PC-3 (cell line): ENCODE measurements around the gene POLRMT.

Source experiments
- EZH2 ChIP-seq: fragments of 300-600 bp; sonication (generic); IDR thresholded peaks from one replicate; pipeline ENCODE4 v1.6.1; 2017; ENCODE audit warnings: antibody characterized with exemption, mild to moderate bottlenecking, low read length; ENCODE audit not compliant: unreplicated experiment
- TF ChIP-seq, protein P1 (sequence below): fragments of 300-600 bp; sonication (generic); conservative IDR thresholded peaks from 2 replicates; pipeline ENCODE4 v1.5.1; 2017; ENCODE audit warnings: antibody characterized with exemption, low read depth, mild to moderate bottlenecking, low read length

DNA sequence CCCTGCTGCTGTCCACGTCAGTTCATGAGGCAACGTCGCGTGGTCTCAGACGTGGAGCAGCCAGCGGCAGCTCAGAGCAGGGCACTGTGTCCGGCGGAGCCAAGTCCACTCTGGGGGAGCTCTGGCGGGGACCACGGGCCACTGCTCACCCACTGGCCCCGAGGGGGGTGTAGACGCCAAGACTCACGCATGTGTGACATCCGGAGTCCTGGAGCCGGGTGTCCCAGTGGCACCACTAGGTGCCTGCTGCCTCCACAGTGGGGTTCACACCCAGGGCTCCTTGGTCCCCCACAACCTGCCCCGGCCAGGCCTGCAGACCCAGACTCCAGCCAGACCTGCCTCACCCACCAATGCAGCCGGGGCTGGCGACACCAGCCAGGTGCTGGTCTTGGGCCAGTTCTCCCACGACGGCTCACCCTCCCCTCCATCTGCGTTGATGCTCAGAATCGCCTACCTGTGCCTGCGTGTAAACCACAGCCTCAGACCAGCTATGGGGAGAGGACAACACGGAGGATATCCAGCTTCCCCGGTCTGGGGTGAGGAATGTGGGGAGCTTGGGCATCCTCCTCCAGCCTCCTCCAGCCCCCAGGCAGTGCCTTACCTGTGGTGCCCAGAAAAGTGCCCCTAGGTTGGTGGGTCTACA, 49.5 kb upstream of the POLRMT start:
- TF ChIP-seq EZH2, result no peak
- TF ChIP-seq, protein P1, sequence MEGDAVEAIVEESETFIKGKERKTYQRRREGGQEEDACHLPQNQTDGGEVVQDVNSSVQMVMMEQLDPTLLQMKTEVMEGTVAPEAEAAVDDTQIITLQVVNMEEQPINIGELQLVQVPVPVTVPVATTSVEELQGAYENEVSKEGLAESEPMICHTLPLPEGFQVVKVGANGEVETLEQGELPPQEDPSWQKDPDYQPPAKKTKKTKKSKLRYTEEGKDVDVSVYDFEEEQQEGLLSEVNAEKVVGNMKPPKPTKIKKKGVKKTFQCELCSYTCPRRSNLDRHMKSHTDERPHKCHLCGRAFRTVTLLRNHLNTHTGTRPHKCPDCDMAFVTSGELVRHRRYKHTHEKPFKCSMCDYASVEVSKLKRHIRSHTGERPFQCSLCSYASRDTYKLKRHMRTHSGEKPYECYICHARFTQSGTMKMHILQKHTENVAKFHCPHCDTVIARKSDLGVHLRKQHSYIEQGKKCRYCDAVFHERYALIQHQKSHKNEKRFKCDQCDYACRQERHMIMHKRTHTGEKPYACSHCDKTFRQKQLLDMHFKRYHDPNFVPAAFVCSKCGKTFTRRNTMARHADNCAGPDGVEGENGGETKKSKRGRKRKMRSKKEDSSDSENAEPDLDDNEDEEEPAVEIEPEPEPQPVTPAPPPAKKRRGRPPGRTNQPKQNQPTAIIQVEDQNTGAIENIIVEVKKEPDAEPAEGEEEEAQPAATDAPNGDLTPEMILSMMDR, result no peak
